Measurements from ENCODE around the gene MPP2.

- TF ChIP-seq, protein P1, sequence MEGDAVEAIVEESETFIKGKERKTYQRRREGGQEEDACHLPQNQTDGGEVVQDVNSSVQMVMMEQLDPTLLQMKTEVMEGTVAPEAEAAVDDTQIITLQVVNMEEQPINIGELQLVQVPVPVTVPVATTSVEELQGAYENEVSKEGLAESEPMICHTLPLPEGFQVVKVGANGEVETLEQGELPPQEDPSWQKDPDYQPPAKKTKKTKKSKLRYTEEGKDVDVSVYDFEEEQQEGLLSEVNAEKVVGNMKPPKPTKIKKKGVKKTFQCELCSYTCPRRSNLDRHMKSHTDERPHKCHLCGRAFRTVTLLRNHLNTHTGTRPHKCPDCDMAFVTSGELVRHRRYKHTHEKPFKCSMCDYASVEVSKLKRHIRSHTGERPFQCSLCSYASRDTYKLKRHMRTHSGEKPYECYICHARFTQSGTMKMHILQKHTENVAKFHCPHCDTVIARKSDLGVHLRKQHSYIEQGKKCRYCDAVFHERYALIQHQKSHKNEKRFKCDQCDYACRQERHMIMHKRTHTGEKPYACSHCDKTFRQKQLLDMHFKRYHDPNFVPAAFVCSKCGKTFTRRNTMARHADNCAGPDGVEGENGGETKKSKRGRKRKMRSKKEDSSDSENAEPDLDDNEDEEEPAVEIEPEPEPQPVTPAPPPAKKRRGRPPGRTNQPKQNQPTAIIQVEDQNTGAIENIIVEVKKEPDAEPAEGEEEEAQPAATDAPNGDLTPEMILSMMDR (IDR thresholded peaks at IDR 0.05) = no peak
- TF ChIP-seq POLR2A (IDR thresholded peaks at IDR 0.05) = no peak
Measured at GRCh38 chr17:43905400-43905984, 1.8 kb downstream of the MPP2 start.

Measured in testis (tissue), 2 donors.